NB4 (cell line): ENCODE results near the gene SH3GL2.
"Not testable (repeated sequence)": the region's sequence is repeated elsewhere in the genome, so short reads cannot be mapped to it uniquely, and the experiment has no call there.

Source experiments
- DNase-seq: peaks from one replicate; pipeline ENCODE4 v3.0.0; 2010; ENCODE audit warnings: low read depth
- H3K4me3 ChIP-seq: one replicate; pipeline ENCODE4 v1.5.1; 2011; ENCODE audit warnings: mild to moderate bottlenecking, low read depth, low read length, moderate library complexity
- MYC ChIP-seq: IDR thresholded peaks from 2 replicates; pipeline ENCODE4 v1.6.1; 2011; ENCODE audit warnings: low read depth, low read length
- POLR2A ChIP-seq: IDR thresholded peaks from 2 replicates; pipeline ENCODE4 v1.6.1; 2011; ENCODE audit warnings: mild to moderate bottlenecking; ENCODE audit not compliant: insufficient read length; ENCODE audit errors: extremely low read depth
- TF ChIP-seq, protein P1 (sequence below): IDR thresholded peaks from 2 replicates; pipeline ENCODE4 v1.6.1; 2011; ENCODE audit warnings: low read depth, low read length
- TF ChIP-seq, protein P2 (sequence below): IDR thresholded peaks from one replicate; pipeline ENCODE4 v1.5.1; 2012; ENCODE audit warnings: low read depth, low read length

Gene SH3GL2

GRCh38 chr9:17760250-17760649 lies 181.4 kb downstream of the SH3GL2 start:
- TF ChIP-seq, protein P1, sequence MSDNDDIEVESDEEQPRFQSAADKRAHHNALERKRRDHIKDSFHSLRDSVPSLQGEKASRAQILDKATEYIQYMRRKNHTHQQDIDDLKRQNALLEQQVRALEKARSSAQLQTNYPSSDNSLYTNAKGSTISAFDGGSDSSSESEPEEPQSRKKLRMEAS = no peak
- TF ChIP-seq, protein P2, sequence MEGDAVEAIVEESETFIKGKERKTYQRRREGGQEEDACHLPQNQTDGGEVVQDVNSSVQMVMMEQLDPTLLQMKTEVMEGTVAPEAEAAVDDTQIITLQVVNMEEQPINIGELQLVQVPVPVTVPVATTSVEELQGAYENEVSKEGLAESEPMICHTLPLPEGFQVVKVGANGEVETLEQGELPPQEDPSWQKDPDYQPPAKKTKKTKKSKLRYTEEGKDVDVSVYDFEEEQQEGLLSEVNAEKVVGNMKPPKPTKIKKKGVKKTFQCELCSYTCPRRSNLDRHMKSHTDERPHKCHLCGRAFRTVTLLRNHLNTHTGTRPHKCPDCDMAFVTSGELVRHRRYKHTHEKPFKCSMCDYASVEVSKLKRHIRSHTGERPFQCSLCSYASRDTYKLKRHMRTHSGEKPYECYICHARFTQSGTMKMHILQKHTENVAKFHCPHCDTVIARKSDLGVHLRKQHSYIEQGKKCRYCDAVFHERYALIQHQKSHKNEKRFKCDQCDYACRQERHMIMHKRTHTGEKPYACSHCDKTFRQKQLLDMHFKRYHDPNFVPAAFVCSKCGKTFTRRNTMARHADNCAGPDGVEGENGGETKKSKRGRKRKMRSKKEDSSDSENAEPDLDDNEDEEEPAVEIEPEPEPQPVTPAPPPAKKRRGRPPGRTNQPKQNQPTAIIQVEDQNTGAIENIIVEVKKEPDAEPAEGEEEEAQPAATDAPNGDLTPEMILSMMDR = no peak
- TF ChIP-seq POLR2A = no peak
- no peak for TF ChIP-seq MYC
- DNase-seq = no peak
- H3K4me3 ChIP-seq = no peak overlapping the region

- no peak for DNase-seq
Observed at GRCh38 chr9:17761984-17762676, 183.3 kb downstream of the SH3GL2 start.

DNA sequence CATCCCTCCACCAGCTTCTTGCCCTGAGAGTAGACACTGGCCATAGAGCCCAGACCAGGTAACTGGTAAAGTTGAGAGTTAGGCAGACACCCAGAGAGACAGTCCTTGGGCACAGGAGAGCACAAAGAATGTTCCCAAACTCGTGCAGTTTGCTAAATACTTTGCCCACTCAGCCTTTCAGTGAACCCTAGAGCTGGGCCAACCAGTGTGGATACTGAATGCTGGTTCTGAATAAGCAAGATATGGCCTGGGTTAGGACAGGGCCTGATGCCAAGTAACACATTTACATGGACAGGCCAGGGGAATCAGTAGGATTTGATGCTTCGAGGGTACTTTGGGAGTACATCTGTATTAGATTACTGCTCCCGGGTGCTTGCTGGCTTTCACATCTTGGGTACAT lies 185.4 kb downstream of the SH3GL2 start:
- no peak for DNase-seq
- TF ChIP-seq, protein P2 = no peak
- no peak for TF ChIP-seq POLR2A
- TF ChIP-seq, protein P1 = no peak
- TF ChIP-seq MYC = no peak
- H3K4me3 ChIP-seq = no peak overlapping the region

More at GRCh38 chr9:17761984-17762676, 183.3 kb downstream of the SH3GL2 start:
- TF ChIP-seq, protein P1 = no peak
- TF ChIP-seq, protein P2 = no peak
- TF ChIP-seq MYC (no peak), POLR2A (no peak)
- H3K4me3 ChIP-seq = no peak overlapping the region

GRCh38 chr9:17765131-17765530 lies 186.3 kb downstream of the SH3GL2 start:
- not testable (repeated sequence) for H3K4me3 ChIP-seq, DNase-seq

DNA sequence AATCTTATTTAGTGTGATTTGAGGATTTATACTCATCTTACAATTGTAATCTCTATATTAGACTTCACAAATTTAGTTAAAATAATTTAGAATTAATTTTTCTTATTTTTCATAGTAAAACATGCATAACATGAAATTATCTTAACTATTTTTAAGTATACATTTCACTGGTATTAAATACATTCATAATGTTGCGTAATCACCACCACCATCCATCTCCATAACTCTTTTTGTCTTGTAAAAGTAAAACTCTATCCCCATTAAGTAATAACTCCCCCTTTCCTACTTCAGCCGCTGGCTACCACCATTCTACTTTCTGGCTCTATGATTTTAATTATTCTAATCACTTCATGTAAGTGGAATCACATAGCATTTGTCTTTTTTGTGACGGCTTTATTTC lies 193.4 kb downstream of the SH3GL2 start:
- TF ChIP-seq, protein P1 = no peak
- TF ChIP-seq, protein P2 = no peak
- TF ChIP-seq POLR2A = no peak
- no peak for TF ChIP-seq MYC
- no peak for DNase-seq
- no peak overlapping the region for H3K4me3 ChIP-seq

GRCh38 chr9:17775656-17776055 lies 196.8 kb downstream of the SH3GL2 start:
- no peak for DNase-seq
- no peak overlapping the region for H3K4me3 ChIP-seq
- TF ChIP-seq POLR2A (no peak), MYC (no peak)
- TF ChIP-seq, protein P1 = no peak
- TF ChIP-seq, protein P2 = no peak
